Fibroblast of lung (primary cell): ENCODE data around the gene ZNF552.

ENCODE experiments used
- CTCF ChIP-seq, 2 donors: IDR thresholded peaks in 1 of 2; conservative IDR thresholded peaks in 1 of 2; 1 replicate in 1 of 2; 2 replicates in 1 of 2; pipeline ENCODE4 v1.5.1; 2011 to 2012; ENCODE audit warnings: low read length in 2 of 2, control low read depth in 1 of 2, inconsistent platforms in 1 of 2, low read depth in 1 of 2, mild to moderate bottlenecking in 1 of 2
- EZH2 ChIP-seq: IDR thresholded peaks from 2 replicates; pipeline ENCODE4 v1.5.1; 2012; ENCODE audit warnings: low read length, control low read depth, mild to moderate bottlenecking; ENCODE audit errors: missing control alignments

GRCh38 chr19:57830071-57830602 is 15.4 kb upstream of the ZNF552 start, which contains the start of gene ZNF587B:
- TF ChIP-seq CTCF (conservative IDR thresholded peaks at IDR 0.05 in 1 of 2, IDR thresholded peaks at IDR 0.05 in 1 of 2; ENCODE audit: low read depth in 1 of 2, low read length in 2 of 2) = peak; percentile 31 to 40
- no peak for TF ChIP-seq EZH2
